LoVo (cell line): ENCODE results near the gene CD300LG.
A peak's percentile ranks its signal among the peaks of the same experiment; 100 is the strongest.
"Not testable (repeated sequence)": the region's sequence is repeated elsewhere in the genome, so short reads cannot be mapped to it uniquely, and the experiment has no call there.

ENCODE experiments used
- DNase-seq: peaks from one replicate; pipeline ENCODE4 v3.0.0-alpha.2; 2016; ENCODE audit warnings: low spot score

Gene CD300LG

DNA sequence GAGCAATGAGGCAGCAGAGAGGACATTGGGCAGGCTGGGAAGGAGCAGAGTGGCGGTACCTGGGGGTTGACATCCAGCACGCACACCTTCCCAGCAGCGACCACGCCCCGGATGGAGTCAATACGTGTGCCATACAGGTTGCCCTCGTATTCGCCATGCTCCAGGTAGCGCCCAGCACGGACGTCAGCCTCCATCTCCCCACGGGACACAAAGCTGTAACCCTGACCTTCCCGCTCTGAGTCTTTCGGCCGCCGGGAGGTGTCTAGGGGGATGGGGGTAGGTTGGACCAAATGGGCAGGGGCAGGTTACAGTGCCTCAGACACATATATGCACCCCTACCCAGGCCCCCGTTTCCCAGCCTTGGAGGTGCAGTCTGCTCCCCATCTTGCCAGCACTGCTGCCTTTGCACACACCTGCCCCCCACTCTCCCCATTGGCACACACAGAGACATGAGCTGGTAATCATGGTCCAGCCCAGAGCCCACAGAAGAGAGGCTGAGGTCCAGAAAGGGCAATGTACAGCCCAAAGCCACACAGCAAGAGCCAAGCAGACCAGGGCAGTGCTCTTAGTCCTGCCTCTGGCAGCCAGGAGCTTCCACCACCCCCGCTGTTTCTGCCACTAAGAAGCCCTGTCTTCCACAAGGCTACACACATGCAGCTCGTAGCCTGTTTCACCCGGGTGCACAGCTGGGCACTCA, 32.9 kb downstream of the CD300LG start:
- DNase-seq, result no peak

DNA sequence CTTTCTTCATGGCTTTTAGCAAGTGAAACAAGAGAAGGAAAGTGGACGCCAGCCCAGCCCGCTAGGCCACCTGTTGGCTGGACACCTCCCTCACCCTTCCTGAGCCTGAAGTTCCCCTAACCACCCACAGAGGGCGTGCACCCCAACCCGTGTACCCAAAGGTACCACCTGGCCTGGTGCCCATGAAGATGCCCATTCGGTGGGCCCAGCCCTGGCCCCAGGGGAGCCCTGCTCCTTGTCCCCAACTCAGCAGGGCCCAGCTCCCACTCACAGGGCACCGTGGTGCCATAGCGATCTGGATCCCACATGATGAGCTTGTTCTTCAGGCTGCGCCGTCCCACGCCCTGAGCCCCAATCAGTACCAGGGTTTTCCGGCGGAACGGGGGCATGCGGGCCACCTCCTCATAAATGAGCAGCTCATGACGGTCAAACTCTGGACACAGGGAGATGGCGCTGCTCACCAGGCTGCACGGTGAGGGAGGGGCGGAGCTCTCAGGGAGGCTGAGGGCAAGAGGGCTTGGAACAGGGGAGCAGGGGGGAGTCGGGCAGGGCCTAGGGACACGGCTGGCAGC, 33.5 kb downstream of the CD300LG start:
- peak; percentile 50 for DNase-seq

DNA sequence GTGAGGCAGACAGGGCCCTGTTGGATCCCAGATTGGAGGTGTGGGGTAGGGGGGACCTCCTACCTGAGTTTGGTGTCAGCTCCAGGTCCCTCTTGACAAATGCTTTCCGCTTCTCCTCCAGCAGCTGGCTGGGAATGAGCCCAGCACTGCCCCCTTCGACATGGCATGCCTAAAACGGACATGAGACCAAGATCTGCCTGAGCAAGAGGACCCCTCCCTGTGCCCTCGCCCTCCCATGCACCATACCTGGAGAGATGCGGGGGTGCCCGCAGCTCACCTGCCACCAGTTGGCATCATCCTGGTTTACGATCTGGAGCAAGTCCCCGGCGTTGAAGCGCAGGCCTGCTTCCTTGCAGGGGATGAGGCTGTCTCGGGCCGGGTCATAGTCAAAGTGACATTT, 34.2 kb downstream of the CD300LG start:
- no peak for DNase-seq

DNA sequence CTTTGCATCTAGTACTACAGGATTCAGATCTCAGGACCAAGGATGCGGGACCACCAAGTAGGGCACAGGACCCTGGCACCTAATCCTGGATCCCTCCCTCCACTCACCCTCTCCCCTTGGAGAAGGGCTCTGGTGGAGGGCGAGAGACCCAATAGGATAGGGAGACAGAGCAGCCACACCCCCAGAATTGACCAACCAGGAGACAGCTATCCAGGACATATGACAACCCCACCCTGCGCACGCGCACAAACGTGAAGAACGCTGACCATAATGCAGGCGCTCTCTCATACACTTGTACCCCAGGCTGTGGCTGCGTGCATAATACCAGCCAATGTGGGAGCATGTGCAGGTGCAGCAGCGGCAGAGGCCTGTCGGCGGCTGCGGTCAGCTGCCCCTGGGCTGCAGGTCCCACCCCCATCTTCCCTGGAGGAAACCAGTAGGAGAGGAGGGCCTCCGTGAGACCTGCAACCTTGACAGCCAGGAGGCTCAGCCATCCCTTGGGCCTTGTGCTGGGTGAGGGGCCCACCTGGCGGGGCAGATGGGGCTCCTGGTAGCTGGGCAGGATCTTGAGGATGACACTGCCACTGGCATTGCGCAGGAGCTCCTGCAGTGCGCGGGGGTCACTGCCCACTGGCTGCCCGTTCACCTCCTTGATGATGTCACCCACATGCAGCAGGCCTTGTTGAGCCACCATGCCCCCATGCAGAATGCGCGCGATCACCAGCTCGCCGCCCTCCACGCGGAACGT, 35.0 kb downstream of the CD300LG start:
- no peak for DNase-seq

DNA sequence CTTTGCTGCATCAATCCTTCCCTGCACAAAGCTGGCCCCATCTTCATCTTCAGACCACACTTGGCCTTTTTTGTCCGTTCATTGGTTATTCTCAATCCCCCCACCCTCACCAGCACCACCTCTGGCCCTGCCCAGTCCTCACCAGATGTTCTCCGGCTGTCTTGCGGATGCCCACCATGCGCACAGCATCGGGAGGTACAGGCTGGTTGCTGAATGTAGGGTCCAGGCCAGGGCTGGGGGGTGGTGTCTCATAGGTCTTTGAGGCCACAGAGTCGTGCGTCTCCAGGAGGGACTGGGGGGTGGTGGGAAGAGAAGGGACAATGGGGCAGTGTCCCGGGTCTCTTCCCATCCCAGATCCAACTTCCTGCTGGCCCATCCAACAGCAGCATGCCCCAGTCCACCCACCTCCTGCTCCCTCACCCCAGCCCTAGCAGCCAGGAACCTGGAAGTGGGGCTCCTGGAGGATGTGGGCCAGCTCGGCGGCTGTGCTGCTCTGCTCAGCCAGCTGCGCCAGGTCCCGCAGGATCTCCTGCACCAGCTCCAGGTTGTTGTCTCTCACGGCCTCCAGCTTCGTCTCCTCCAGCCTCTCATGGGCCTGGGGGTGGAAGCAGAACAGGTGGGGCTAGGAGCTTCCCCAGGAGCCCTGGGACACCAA, 35.9 kb downstream of the CD300LG start:
- no peak for DNase-seq

DNA sequence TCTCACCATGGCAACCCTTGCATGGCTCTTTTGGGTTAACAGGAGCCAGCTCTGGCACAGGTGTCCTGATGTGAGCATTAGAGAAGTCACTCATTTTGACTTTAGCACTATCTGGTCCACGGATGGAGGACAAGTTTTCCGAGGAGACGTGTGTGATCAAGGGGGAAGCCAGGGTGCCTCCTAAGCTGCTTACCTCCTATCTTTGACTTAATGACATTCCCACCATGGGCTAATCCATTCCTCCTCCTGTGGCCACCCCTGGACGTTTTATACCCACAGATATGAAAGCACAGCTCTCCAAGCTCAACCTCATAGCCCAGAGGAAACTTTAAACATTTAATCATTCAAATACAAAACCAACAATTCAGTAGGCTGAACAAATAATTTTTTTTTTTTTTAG, 41.6 kb downstream of the CD300LG start:
- DNase-seq, result no peak

DNA sequence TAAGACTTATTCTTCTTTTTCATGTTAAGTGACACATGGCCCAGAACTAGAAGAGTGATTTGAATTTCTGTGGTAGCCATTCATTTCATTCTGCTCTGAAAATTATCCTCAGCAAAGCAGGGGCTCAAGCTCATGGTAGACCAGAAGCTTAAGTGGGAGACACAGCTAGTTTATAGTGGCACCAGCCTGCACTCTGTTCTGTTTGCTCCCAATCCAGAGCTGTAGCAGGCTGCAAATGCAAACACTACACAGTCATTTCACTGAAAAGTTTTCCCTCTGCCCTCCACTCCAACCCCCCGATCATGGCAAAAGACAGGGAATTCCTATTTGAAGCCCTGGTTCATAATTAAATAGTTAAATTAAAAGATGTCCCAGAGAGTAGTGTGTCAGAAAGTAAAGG, 43.3 kb downstream of the CD300LG start:
- DNase-seq, result no peak

DNA sequence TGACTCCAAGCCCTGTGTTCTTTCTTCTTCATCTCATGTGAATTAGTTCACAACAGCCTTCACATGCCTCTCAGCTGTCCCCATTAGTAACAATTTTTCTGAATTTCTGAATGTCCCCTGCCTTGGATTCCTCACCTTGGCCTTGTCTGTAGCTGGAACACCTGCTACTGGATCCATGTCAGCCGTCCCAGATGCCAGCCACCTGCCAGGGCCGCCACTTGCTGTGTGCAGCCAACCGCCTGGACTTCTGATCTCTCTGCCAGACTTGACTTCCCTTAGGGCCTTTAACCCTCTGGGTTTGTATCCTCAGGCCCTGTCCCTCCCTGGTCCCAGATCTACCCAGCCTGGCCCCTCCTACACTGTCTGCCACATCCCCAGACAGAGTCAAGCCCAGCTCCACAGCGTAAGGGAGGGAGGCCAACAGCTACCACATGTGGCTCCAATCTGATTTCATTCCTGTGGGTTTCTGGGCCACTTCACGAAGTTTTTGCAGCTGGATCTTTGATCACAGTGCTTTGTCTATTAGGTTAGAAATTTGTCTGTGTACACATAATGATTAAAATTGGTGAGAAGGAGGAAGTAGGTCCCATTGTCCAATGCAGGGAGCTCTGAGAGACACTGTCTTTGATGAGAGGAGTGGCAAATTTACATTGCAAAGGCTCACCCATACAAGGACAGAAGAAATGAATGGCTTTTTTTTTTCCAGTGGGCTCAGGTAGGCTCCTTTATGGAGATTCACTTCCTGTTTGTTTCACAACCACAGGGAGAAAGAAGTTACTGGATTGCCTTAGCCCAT, 45.1 kb downstream of the CD300LG start:
- no peak for DNase-seq

DNA sequence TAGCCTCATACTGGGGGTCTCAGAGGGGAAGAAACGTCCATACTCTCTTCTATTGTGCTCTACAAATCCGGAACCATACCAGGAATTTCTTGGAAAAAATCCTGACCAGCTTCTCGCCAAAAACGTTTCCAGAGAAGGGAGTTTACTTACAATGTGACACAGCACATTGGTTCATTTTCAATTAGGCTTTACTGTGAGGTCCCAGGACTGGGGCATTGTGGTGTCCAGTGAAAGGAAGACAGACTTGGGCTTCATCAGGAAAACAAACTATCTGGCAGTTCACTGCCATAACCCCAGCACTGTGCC, 45.6 kb downstream of the CD300LG start:
- no peak for DNase-seq

DNA sequence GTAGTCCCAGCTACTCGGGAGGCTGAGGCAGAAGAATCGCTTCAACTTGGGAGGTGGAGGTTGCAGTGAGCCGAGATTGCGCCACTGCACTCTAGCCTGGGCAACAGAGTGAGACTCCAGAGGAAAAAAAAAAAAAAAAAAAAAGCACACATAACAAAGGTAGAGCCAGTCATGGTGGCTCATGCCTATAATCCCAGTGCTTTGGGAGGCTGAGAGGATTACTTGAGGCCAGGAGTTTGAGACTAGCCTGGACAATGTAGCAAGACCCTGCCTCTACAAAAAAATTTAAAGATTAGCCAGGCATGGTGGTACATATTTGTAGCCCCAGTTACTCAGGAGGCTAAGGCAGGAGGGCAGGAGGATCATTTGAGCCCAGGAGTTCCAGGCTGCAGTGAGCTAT, 47.5 kb downstream of the CD300LG start:
- not testable (repeated sequence) for DNase-seq

DNA sequence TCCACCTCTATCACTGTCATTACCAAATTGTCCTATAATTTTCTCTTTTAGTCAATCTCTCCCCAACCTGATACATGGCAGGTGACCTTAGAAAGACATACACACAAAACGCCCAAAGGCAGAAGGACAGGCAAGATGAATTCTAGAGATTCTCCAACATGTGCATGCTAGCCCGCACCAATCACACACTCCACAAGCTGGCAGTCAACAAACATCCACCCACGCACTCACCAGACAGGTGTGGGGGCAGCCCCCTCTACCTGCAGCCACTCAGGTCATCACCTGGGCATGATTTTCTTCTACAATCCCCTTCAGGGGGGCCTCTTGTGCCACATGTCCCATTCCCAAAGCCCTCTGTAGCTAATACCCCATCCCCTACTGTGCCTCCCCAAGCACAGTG, 50.9 kb downstream of the CD300LG start:
- no peak for DNase-seq

DNA sequence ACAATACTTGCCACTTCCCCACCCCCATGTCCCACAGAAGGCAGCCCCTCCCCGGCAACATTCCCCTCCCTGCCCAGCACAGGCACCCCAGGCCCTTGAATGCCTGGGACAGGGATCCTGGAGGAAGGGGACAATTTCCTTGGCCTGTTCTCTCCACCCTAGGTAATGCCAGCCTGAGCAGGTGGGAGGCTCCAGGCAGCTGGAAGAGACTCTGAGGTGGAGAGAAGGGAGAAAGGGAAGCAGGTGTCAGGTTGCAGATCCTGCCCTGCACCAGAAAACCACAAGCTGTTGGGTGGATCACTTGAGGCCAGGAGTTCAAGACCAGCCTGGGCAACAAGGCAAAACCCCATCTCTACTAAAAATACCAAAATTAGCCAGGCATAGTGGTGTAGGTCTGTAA, 51.5 kb downstream of the CD300LG start:
- no peak for DNase-seq

DNA sequence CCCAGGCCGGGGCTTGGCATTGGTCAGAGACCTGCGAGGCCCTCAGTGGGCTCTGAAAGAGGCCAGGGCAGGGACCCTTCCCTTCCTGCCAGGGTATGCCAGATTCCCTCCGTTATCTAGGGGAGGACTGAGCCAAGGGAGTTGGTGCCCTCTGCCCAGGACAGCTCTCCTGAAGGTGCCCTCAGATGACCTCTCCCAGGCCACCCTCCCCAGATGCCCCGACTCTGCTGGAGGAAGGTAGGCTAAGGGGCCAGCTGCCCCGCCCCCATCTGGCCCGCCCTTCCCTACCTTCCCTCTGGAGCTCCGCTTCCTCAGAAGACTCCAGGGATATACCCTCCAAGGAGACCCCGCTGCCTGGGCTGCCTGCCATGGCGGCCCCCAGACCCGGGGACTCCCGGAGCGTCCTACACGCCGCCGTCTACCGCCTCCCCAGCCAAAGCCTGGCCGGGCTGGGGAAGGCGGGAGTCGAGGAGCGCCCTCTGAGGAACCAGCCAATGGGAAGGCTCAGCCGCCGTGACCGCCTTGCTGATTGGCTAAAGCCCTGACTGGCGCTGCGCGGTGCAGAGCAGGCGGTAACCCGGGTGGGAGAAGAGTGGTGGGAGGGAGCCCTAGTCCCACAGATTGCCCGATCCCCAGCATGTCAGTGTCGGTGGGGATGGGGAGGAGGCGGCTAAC, 53.3 kb downstream of the CD300LG start:
- peak; percentile 90 for DNase-seq

DNA sequence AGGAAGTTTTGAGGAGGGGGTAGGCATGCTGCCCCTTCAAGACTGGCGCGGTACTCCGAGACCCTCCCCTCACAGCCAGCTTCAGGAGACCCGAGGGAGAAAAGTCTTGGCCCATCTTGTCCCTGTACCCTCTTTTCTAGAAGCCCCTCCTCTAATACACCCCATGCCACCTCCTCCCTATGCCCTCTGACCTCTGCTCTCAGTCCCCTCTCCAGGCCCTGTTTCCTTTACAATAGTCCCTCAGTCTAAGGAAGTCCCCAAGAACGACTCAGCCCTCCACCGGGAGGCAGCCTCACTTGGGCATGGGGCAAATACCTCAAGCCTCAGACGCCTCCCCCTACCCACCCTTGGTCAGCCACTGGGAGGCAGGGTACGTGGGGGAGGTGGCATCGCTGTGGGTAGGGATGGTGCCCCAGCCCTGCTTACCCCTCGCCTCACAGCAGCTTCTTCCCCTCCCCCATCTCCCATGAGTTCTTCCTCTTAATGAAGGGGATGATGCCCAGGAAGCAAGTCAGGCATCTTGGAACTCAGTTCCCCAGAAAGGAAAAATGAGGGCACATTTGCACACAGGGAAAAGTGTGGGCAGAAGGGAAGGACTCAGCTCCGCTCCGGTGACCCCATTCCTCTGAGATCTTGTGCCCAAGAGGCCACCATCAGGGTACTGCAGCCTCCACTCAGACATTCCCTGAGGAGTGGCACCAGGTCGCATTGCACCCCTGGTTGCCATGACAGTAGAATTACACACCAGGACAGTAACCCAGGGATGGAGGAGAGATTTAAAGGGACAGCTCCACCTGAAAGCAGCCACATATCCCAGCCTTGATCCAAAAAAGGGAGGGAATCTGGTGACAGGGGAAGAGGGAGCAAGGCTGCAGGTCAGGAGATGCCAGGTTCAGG, 54.1 kb downstream of the CD300LG start:
- no peak for DNase-seq

DNA sequence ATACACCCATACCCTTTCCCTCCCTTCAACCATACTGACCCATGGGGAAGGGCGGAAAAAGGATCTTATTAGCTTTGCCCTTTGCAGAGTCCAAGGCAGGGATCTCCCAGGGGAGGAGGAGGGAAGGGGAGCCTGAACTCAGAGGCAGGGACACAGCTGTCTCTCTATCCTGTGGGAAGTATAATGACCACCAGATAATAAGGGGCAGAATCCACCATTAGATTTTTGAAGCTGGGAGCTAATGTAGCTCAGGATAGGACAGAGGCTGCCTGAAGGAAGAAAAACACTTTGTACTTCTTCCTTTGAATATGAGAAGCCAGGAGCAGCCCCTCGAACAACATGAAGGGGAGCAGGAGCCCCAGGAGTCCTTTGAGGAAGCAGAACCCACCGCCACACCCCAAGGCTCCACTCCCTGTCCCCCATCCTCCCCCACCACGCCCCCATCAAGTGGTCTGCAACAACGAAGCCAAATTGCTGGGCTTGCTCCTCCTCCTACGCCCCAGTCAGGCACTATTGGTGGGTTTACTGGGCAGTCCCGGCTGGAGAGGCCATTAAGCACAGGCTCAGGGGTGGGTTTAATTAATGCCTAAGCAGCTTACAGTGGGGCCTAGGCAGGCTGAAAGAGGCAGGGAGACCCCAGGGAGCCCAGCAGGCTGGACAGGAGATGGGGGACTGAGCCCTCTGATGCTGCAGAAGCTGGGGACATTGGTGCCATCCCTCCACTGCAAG, 55.0 kb downstream of the CD300LG start:
- DNase-seq, result no peak

DNA sequence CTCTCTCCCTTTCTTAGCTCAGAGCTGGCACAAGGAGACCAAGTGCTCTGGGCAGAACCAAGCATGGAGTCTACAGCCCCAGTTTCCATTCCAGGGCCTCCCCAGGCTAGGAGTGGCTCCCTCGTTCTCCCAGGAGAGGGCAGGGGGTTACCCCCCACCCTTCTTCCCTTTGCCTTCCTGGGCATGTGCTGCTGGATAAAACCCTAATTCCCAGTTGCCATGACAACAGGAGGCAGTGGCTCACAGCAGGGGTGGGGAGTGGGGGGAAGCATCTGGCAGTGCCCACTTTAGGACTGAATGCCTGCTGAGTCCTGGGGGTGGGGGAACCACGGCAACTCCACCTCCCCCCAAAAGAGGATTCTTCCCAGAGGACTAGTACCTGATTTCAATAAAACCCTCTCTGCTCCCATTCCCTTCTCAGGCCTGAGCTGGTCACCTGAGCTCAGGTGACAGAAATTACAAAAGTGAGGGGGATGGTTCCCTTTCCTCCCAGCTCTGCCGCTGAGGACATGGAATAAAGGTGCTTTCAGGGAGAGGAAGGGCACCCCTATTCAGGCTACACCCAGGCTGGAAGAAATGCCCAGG, 58.5 kb downstream of the CD300LG start:
- no peak for DNase-seq

DNA sequence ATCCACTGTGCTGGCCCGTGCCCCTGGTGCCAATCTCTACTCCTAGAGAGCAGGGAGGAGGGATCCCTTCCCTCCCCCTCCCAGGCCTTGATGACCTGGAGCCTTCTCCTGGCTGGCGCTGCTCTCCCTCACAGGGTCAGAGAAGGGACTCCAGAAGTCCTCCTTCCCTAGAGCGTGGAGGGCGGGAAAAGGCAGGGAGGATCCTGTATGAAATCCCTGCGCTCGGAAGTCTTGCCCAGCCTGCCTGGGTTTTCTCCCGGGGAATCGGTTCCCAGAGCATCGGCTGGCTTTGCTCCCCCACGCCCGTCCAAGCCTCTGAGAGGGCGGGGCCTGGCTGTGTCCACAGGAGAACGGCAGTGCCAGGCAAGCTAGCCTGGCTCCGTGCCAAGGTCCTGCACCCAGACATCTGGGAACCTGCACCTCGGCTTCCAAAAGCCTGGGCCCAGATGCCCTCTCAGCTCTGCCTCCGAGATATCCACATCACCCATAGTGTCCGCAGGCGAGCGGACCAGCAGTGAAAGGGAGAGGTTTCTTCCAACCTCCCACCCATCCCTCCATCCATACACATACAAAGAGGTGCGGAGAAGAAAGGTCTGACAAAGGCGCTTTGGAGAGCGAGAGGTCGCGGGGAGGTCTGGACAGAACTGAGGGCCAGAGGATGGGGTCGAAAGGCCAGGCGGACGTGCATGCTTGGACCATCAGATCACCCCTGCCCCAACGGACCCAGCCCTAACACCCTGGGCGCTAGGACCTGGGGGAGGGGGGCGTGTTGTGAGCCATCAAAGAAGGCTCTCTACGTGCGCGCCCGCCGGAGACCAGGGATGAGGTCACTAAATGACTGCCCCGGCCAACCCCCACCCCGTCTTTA, 59.2 kb downstream of the CD300LG start:
- DNase-seq, result no peak

DNA sequence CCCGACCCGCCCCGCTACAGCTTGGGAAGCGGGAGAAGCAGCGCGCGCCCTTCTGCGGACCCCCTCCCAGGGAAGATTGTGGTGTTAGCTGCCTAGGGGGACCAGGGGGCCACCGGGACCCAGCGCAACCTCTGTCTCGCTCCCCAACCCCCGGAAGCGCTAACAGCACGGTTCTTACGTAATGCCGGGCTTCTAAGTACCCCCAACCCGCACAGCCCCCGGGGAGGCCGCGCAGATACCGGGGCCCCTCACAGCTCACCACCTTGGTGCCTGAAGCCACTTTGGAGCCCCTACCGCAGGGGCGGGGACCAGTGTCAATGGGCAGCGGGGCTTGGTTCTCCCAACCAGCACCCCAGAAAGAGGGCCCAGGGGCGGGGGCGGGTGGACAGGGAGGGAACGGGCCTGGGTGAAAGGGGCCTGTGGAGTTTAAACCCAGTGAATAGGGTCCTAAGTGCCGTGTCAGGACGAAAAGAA, 60.0 kb downstream of the CD300LG start:
- no peak for DNase-seq
